Measurements from ENCODE around the gene SLC22A1. TPM values are rescaled to one million over a fixed set of nuclear protein-coding genes. Genes with fewer than 3 reads are reported as not detected.
"Not testable (repeated sequence)": the region's sequence is repeated elsewhere in the genome, so short reads cannot be mapped to it uniquely, and the experiment has no call there.

SLC22A1 gene
- total RNA-seq, 2 experiments from 2014 or later = 0.82 to 1.6 TPM

DNA sequence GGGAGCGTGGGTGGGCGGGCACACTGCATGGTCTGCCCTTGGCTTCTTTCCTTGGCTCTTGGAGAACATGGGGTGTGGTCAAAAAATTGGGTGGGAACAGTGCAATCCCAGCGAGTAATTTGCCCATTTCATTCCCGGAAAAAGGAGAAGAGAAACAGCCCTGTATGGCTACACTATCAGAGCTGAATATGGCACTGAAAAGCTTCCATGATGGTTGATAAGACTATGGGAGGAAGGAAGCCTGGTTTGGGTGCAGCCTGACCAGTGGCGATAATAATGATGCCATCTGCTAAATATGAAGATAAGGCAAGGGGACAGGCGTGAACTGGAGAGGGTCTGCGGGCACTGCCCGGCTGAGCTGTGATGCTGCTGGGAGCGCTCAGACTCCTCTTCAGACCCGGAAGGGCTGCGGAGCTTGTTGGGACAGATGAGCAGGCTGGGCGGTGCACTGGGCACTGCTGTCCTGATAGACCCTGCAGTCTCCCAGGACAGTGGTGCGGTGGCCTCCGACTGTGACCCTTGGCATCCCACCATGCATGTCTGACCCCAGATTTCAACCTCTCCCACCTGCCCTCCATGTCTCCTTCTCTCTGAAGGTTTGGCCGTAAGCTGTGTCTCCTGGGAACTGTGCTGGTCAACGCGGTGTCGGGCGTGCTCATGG, 10.2 kb downstream of the SLC22A1 start:
- DNase-seq (no peak), ATAC-seq (no peak)
- Mint-ChIP-seq H3K27ac (no peak overlapping the region), H3K27me3 (no peaks in the 10 kb centered on the region), H3K4me1 (no peaks in the 10 kb centered on the region), H3K4me3 (no peak overlapping the region), H3K36me3 (no peaks in the 10 kb centered on the region), H3K9me3 (ENCODE audit: low read depth) (no peaks in the 10 kb centered on the region)
- CTCF ChIA-PET = no interaction called here

GRCh38 chr6:160132297-160132637, 10.7 kb downstream of the SLC22A1 start:
- Mint-ChIP-seq H3K27ac (no peak overlapping the region), H3K36me3 (no peaks in the 10 kb centered on the region), H3K9me3 (ENCODE audit: low read depth) (no peaks in the 10 kb centered on the region), H3K4me1 (no peaks in the 10 kb centered on the region), H3K27me3 (no peaks in the 10 kb centered on the region), H3K4me3 (no peak overlapping the region)
- ATAC-seq (no peak), DNase-seq (no peak)
- CTCF ChIA-PET = no interaction called here

GRCh38 chr6:160132776-160133338, 11.2 kb downstream of the SLC22A1 start:
- DNase-seq = no peak
- Mint-ChIP-seq H3K4me3 (no peak overlapping the region), H3K9me3 (ENCODE audit: low read depth) (no peaks in the 10 kb centered on the region), H3K4me1 (no peaks in the 10 kb centered on the region), H3K27ac (no peak overlapping the region), H3K36me3 (no peaks in the 10 kb centered on the region), H3K27me3 (no peaks in the 10 kb centered on the region)
- ATAC-seq = no peak
- CTCF ChIA-PET = no interaction called here

DNA sequence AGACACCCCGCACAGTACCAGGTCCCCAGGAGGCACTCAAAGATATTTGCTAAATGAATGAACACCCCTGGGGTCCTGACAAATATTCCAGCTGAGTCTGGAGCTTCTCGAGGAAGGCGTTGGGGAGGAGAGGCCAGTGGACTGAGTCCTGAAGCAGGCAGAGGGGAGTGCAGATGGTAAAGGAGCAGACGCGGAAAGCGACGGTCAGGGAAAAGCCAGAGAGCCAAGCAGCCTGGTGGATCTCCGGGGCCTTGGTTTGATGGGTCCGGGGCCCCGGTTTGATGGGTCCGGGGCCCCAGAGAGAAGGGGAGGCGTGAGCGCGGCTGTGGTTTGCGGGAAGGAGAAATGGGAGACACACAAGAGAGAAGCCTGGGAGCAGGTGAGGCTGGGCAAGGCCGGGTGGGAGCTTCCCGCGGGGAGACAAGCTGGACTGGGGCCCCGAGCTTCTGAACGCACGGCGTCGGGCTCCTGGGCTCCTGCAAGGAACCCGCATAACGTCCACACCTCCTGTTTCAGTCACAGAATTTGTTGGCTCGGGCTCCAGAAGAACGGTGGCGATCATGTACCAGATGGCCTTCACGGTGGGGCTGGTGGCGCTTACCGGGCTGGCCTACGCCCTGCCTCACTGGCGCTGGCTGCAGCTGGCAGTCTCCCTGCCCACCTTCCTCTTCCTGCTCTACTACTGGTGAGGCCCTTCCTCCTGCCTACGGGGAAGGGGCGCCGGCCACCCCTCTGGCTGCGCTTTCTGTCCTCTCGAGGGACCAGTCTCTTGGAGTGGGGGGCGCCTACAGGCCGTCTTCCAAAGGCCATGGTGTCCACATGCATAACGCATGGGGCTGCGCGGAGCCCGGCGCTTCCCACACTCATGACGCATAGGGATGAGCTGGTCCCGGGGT, 12.1 kb downstream of the SLC22A1 start:
- CTCF ChIA-PET = no interaction called here
- ATAC-seq (no peak), DNase-seq (no peak)
- no peak overlapping the region for H3K4me3 Mint-ChIP-seq
- H3K4me1 Mint-ChIP-seq = peaks cover 6% of the 10 kb centered on the region
- no peaks in the 10 kb centered on the region for H3K9me3 Mint-ChIP-seq (ENCODE audit: low read depth)
- H3K36me3 Mint-ChIP-seq = no peaks in the 10 kb centered on the region
- H3K27ac Mint-ChIP-seq = no peak overlapping the region
- H3K27me3 Mint-ChIP-seq = no peaks in the 10 kb centered on the region

DNA sequence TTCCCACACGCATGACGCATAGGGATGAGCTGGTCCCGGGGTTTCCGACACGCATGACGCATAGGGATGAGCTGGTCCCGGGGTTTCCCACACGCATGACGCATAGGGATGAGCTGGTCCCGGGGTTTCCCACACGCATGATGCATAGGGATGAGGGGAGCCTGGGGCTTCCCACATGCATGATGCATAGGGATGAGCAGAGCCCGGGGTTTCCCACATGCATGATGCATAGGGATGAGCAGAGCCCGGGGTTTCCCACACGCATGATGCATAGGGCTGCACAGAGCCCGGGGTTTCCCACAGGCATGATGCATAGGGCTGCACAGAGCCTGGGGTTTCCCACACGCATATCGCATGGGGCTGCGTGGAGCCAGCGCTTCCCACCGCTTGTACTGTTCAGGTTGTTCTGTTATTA, 12.7 kb downstream of the SLC22A1 start:
- not testable (repeated sequence) for ATAC-seq

DNA sequence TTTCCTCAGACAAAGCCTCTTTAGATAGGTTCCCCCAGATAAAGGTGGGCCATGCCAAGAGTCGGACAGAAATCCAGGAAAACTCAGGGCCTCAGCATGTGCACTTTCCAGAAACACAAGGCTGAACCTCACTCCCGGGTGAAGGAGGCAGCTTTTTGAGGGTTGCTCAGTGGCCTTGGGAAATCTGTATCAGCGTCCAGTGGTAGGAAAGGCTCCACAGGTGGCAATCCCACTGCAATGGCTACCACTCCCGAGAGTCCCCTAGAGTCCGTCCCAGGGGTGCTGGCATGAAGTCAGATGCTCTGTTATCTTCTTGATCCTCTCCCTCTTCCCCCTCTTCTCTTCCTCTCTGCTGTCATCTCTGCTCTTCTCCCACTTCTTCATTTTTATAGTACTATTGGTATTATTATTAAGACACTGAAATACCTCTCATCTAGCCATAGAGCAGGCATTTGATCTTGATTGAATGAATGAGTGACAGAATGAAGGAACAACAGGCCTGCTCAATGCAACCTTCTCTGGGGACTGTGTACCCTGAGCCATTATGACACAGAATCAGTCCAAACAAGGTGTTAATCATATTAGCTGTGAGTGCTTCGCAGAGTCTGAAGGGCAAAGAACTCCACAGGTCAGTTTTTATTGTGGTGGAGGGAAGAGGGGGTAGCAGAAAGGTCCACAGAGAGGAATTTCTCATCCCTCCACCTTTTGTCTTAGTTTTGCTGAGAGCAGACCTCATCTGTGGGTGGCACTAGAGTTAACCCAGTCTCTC, 13.3 kb downstream of the SLC22A1 start:
- CTCF ChIA-PET = no interaction called here
- DNase-seq = no peak
- Mint-ChIP-seq H3K4me1 (peaks cover 11% of the 10 kb centered on the region), H3K36me3 (no peaks in the 10 kb centered on the region), H3K4me3 (no peak overlapping the region), H3K9me3 (ENCODE audit: low read depth) (no peaks in the 10 kb centered on the region), H3K27ac (no peak overlapping the region), H3K27me3 (no peaks in the 10 kb centered on the region)
- ATAC-seq = no peak

More for the DNA sequence above, 12.7 kb downstream of the SLC22A1 start:
- CTCF ChIA-PET; H3K27ac Mint-ChIP-seq; H3K4me1 Mint-ChIP-seq; H3K36me3 Mint-ChIP-seq; H3K27me3 Mint-ChIP-seq; H3K4me3 Mint-ChIP-seq; H3K9me3 Mint-ChIP-seq (ENCODE audit: low read depth); DNase-seq: not testable (repeated sequence)

- H3K9me3 Mint-ChIP-seq (ENCODE audit: low read depth) = no peaks in the 10 kb centered on the region
- no peaks in the 10 kb centered on the region for H3K36me3 Mint-ChIP-seq
- ATAC-seq (no peak), DNase-seq (no peak)
- no peak overlapping the region for H3K27ac Mint-ChIP-seq
- H3K4me1 Mint-ChIP-seq = peaks cover 11% of the 10 kb centered on the region
- H3K27me3 Mint-ChIP-seq = no peaks in the 10 kb centered on the region
- CTCF ChIA-PET = interaction anchor here (0.8 to 3.1 kb wide), 3 partner anchors 26 to 397 kb away, joined by 3 to 31 read pairs (median 28); no protein-coding TSS in a partner anchor
- no peak overlapping the region for H3K4me3 Mint-ChIP-seq
Observed at GRCh38 chr6:160135907-160136655, 14.5 kb downstream of the SLC22A1 start.

- no peak overlapping the region for H3K4me3 Mint-ChIP-seq
- no peaks in the 10 kb centered on the region for H3K36me3 Mint-ChIP-seq
- ATAC-seq = no peak
- no peak overlapping the region for H3K27ac Mint-ChIP-seq
- H3K9me3 Mint-ChIP-seq (ENCODE audit: low read depth) = no peaks in the 10 kb centered on the region
- peaks cover 11% of the 10 kb centered on the region for H3K4me1 Mint-ChIP-seq
- peak; percentile 35 for DNase-seq
- CTCF ChIA-PET = interaction anchor here (0.6 to 3.1 kb wide), 12 partner anchors 8 to 941 kb away, joined by 3 to 31 read pairs (median 4); no protein-coding TSS in a partner anchor
- no peaks in the 10 kb centered on the region for H3K27me3 Mint-ChIP-seq
Observed at GRCh38 chr6:160137130-160137988, 15.7 kb downstream of the SLC22A1 start.

- Mint-ChIP-seq H3K9me3 (ENCODE audit: low read depth) (no peaks in the 10 kb centered on the region), H3K27ac (no peak overlapping the region), H3K4me3 (no peak overlapping the region), H3K36me3 (no peaks in the 10 kb centered on the region), H3K27me3 (no peaks in the 10 kb centered on the region), H3K4me1 (peaks cover 11% of the 10 kb centered on the region)
- peak; percentile 80 for DNase-seq
- CTCF ChIA-PET = interaction anchor here (0.6 to 3.1 kb wide), 16 partner anchors 9 to 941 kb away, joined by 3 to 31 read pairs (median 3); partner anchors contain the start of gene SLC22A1
- ATAC-seq = peak; percentile 79
Observed at GRCh38 chr6:160137989-160138835, 16.6 kb downstream of the SLC22A1 start.

DNA sequence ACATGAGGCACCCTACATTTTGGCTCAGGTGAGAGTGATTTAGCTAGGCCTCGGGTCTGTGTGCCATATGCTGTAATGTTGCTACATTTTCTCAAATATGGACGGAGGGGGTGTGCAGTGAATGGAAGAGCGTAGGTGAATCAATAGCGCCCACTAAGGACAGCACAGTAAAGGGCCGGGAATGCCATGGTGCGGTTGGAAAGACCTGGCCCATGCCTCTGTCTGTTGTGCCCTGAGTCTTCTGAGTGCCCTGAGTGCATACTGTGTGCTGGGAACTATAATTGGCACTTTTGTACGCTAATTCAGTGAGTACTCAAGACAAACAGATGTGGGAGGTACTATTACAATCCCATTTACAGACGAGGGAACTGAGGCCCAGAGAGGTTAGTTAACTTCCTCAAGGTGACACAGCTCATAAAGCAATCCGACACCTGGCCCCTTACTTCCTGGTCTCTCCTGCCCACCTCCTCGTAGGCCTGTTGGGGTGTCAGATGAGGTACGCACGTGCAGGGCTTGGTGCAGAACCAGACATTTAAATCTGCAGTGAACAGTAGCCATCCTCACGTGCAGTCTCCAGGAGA, 17.3 kb downstream of the SLC22A1 start:
- H3K27ac Mint-ChIP-seq = no peak overlapping the region
- ATAC-seq (no peak), DNase-seq (no peak)
- no peaks in the 10 kb centered on the region for H3K9me3 Mint-ChIP-seq (ENCODE audit: low read depth)
- H3K27me3 Mint-ChIP-seq = no peaks in the 10 kb centered on the region
- no peaks in the 10 kb centered on the region for H3K36me3 Mint-ChIP-seq
- H3K4me3 Mint-ChIP-seq = no peak overlapping the region
- CTCF ChIA-PET = interaction anchor here (0.7 to 3.1 kb wide), 13 partner anchors 17 to 528 kb away, joined by 3 to 31 read pairs (median 3); partner anchors contain the start of gene SLC22A1
- H3K4me1 Mint-ChIP-seq = peaks cover 11% of the 10 kb centered on the region

DNA sequence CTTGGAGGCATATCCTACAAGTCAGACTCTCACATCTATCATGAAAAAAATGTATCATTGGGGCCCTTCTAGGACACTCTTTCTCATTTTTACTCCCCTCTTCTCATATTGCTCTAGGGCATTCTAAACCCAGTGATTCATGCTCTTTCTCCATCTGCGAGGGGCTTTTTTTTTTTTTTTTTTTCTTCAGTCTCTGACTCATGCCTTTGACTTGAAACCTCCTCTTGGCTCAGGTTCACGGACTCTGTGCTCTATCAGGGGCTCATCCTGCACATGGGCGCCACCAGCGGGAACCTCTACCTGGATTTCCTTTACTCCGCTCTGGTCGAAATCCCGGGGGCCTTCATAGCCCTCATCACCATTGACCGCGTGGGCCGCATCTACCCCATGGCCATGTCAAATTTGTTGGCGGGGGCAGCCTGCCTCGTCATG, 17.8 kb downstream of the SLC22A1 start:
- ATAC-seq = no peak
- H3K4me3 Mint-ChIP-seq = no peak overlapping the region
- CTCF ChIA-PET = no interaction called here

More for the DNA sequence above, 17.8 kb downstream of the SLC22A1 start:
- H3K36me3 Mint-ChIP-seq = peaks cover 3% of the 10 kb centered on the region
- peak; percentile 31 for DNase-seq
- no peaks in the 10 kb centered on the region for H3K9me3 Mint-ChIP-seq (ENCODE audit: low read depth)
- no peak overlapping the region for H3K27ac Mint-ChIP-seq
- no peaks in the 10 kb centered on the region for H3K27me3 Mint-ChIP-seq
- peaks cover 11% of the 10 kb centered on the region for H3K4me1 Mint-ChIP-seq

Data from activated CD8-positive, alpha-beta memory T cell treated with anti-CD3 and anti-CD28 coated beads, Interleukin-2, amount 10 ng/mL, durations not matched to agents 7 days and 5 days (primary cell).